Esophagus squamous epithelium (tissue), 5 donors: ENCODE results near the gene DHDDS. TPM values are rescaled to one million over a fixed set of nuclear protein-coding genes. Genes with fewer than 3 reads are reported as not detected.

Experiments used
- DNase-seq: peaks from one replicate; lab custom pipeline; 2025; lab: John Stamatoyannopoulos, UW
- H3K27ac ChIP-seq, 4 donors: fragments of 200-600 bp; sonication (generic); one replicate each; pipeline ENCODE4 v1.5.1; 2016 to 2019; ENCODE audit warnings: mild to moderate bottlenecking in 1 of 4
- H3K27me3 ChIP-seq, 4 donors: fragments of 200-600 bp; sonication (generic); 1 replicate in 3 of 4; 2 replicates in 1 of 4; pipeline versions ENCODE4 v1.5.1 to v1.6.0; 2017 to 2021; ENCODE audit warnings: antibody characterized with exemption in 1 of 4
- H3K36me3 ChIP-seq, 3 donors: fragments of 200-600 bp; sonication (generic); one replicate each; pipeline ENCODE4 v1.5.1; 2016 to 2019
- H3K4me1 ChIP-seq, 3 donors: fragments of 200-600 bp; sonication (generic); one replicate each; pipeline ENCODE4 v1.5.1; 2017 to 2019
- H3K4me3 ChIP-seq, 4 donors: fragments of 200-600 bp; sonication (generic); 1 replicate in 3 of 4; 2 replicates in 1 of 4; pipeline ENCODE4 v1.5.1; 2016 to 2019; ENCODE audit warnings: mild to moderate bottlenecking in 2 of 4, moderate library complexity in 1 of 4
- H3K9me3 ChIP-seq, 3 donors: fragments of 200-600 bp; sonication (generic); one replicate each; pipeline ENCODE4 v1.5.1; 2016 to 2019
- CTCF ChIP-seq, 6 experiments: fragments of 450-650 bp in 4 of 6; fragments of 200-600 bp in 2 of 6; sonication (generic) in 2 of 6; IDR thresholded peaks; one replicate each; pipeline ENCODE4 v1.5.1; 2016 to 2019; ENCODE audit warnings: antibody characterized with exemption in 6 of 6, mild to moderate bottlenecking in 4 of 6, moderate library complexity in 4 of 6
- POLR2A ChIP-seq, 4 donors: fragments of 450-650 bp; IDR thresholded peaks; one replicate each; pipeline ENCODE4 v1.6.1; 2017; ENCODE audit warnings: antibody characterized with exemption in 4 of 4, mild to moderate bottlenecking in 4 of 4, moderate library complexity in 3 of 4
- WGBS, 2 donors: methylation state at CpG; one replicate each; pipeline ENCODE4 v1.1.5; 2018; 5-methylcytosine and 5-hydroxymethylcytosine counted together
- intact Hi-C: fragments of 100-400 bp; cut with DNase I; formaldehyde crosslinking; loops from one replicate; pipeline ENCODE4 v1.15.0; 2022
- total RNA-seq, 4 donors: library from RNA; depleted of rRNA; stranded (reverse); fragments of >200 nt; gene quantifications; one replicate each; pipeline ENCODE4 v1.1.0, GENCODE V29; 2016
- donor health status: DM: yes; HTN: yes; CAD: no.

The DHDDS gene
- total RNA-seq, 4 donors from 2014 or later, result 30.3 to 49.7 (median 37.9) TPM

GRCh38 chr1:26474818-26475217 lies 42.7 kb downstream of the DHDDS start:
- H3K27ac ChIP-seq, result no peak overlapping the region
- peaks cover 24 to 41% (median 26%) of the 10 kb centered on the region in 3 donors for H3K4me1 ChIP-seq
- TF ChIP-seq CTCF (IDR thresholded peaks at IDR 0.05) (no peak), POLR2A (IDR thresholded peaks at IDR 0.05) (no peak)
- no peaks in the 10 kb centered on the region for H3K9me3 ChIP-seq
- intact Hi-C loops, result no loop called here
- DNase-seq, result no peak
- H3K27me3 ChIP-seq, result no peaks in the 10 kb centered on the region
- 94 to 97% methylated on average over 1 of the region's 1 CpG for WGBS, 2 donors
- H3K4me3 ChIP-seq, result no peak overlapping the region
- peaks cover 0 to 56% (median 4%) of the 10 kb centered on the region in 3 donors for H3K36me3 ChIP-seq

GRCh38 chr1:26475989-26476388 lies 43.9 kb downstream of the DHDDS start:
- WGBS, 2 donors, result 74 to 83% methylated on average over 3 of the region's 3 CpGs
- peaks cover 0 to 58% (median 4%) of the 10 kb centered on the region in 3 donors for H3K36me3 ChIP-seq

GRCh38 chr1:26476958-26477357 lies 44.8 kb downstream of the DHDDS start:
- no peaks in the 10 kb centered on the region for H3K9me3 ChIP-seq
- 66 to 77% methylated on average over 4 of the region's 4 CpGs for WGBS, 2 donors
- no peak overlapping the region for H3K4me3 ChIP-seq
- TF ChIP-seq CTCF (IDR thresholded peaks at IDR 0.05) (no peak), POLR2A (IDR thresholded peaks at IDR 0.05) (no peak)
- H3K36me3 ChIP-seq, result peaks cover 0 to 58% (median 4%) of the 10 kb centered on the region in 3 donors
- no peak for DNase-seq
- H3K27ac ChIP-seq, result no peak overlapping the region
- H3K4me1 ChIP-seq, result peaks cover 8 to 19% (median 10%) of the 10 kb centered on the region in 3 donors
- intact Hi-C loops, result no loop called here
- H3K27me3 ChIP-seq, result no peaks in the 10 kb centered on the region

More at GRCh38 chr1:26475989-26476388, 43.9 kb downstream of the DHDDS start:
- no peak for TF ChIP-seq POLR2A (IDR thresholded peaks at IDR 0.05)
- TF ChIP-seq CTCF (IDR thresholded peaks at IDR 0.05), result no peak
- Histone ChIP-seq H3K27me3 (no peaks in the 10 kb centered on the region), H3K4me1 (peaks cover 16 to 29% (median 17%) of the 10 kb centered on the region in 3 donors), H3K9me3 (no peaks in the 10 kb centered on the region), H3K4me3 (no peak overlapping the region), H3K27ac (no peak overlapping the region)
- DNase-seq, result no peak
- intact Hi-C loops, result no loop called here

- no peak for DNase-seq
- H3K27me3 ChIP-seq, result no peaks in the 10 kb centered on the region
- TF ChIP-seq POLR2A (IDR thresholded peaks at IDR 0.05), result no peak
- TF ChIP-seq CTCF (IDR thresholded peaks at IDR 0.05), result no peak
- no peaks in the 10 kb centered on the region for H3K9me3 ChIP-seq
- intact Hi-C loops, result no loop called here
- H3K27ac ChIP-seq, result no peak overlapping the region
- no peak overlapping the region for H3K4me3 ChIP-seq
- peaks cover 0 to 58% (median 4%) of the 10 kb centered on the region in 3 donors for H3K36me3 ChIP-seq
- peaks cover 8 to 17% (median 10%) of the 10 kb centered on the region in 3 donors for H3K4me1 ChIP-seq
- WGBS, 2 donors, result 71 to 79% methylated on average over 8 of the region's 8 CpGs
Measured at GRCh38 chr1:26477446-26478152, 45.5 kb downstream of the DHDDS start.

GRCh38 chr1:26478159-26478558 lies 46.0 kb downstream of the DHDDS start:
- WGBS, 2 donors, result 70 to 89% methylated on average over 3 of the region's 3 CpGs
- no peaks in the 10 kb centered on the region for H3K27me3 ChIP-seq
- H3K27ac ChIP-seq, result no peak overlapping the region
- peaks cover 8 to 19% (median 10%) of the 10 kb centered on the region in 3 donors for H3K4me1 ChIP-seq
- H3K36me3 ChIP-seq, result peaks cover 0 to 58% (median 4%) of the 10 kb centered on the region in 3 donors
- TF ChIP-seq POLR2A (IDR thresholded peaks at IDR 0.05) (no peak), CTCF (IDR thresholded peaks at IDR 0.05) (no peak)
- intact Hi-C loops, result no loop called here
- DNase-seq, result no peak
- H3K9me3 ChIP-seq, result no peaks in the 10 kb centered on the region
- H3K4me3 ChIP-seq, result no peak overlapping the region
